CD4-positive, alpha-beta T cell (primary cell): ENCODE results near the gene NXPH1. TPM values are rescaled to one million over a fixed set of nuclear protein-coding genes. Genes with fewer than 3 reads are reported as not detected.

Experiments used
- ATAC-seq: fragments of 200-7000 bp; cut with Tn5 transposase; one replicate; pipeline ENCODE4 v1.10.0; 2022; ENCODE audit warnings: mild to moderate bottlenecking; ENCODE audit not compliant: poor library complexity
- CTCF ChIA-PET: fragments of 350-600 bp; sonication (Branson Sonifier 250); formaldehyde crosslinking; loops from one replicate; lab custom pipeline; 2021; ENCODE audit warnings: antibody characterized with exemption, inconsistent platforms; lab: Charles Lee
- POLR2A ChIA-PET: fragments of 350-600 bp; sonication (Branson Sonifier 250); formaldehyde crosslinking; loops from one replicate; lab custom pipeline; 2021; ENCODE audit warnings: antibody characterized with exemption, inconsistent platforms; lab: Charles Lee
- DNase-seq, 14 experiments: peaks; one replicate each; pipeline ENCODE4 v3.0.0-alpha.2; 2013 to 2020; ENCODE audit warnings: mixed read lengths in 2 of 14
- H3K27ac ChIP-seq, 2 donors: one replicate each; pipeline versions ENCODE4 v1.5.1 to v1.7.0; 2013; ENCODE audit warnings: low read length in 2 of 2, low read depth in 1 of 2, mild to moderate bottlenecking in 1 of 2
- H3K27me3 ChIP-seq, 2 experiments: 1 replicate in 1 of 2; 2 replicates in 1 of 2; pipeline versions ENCODE4 v1.6.1 to v1.7.0; 2013; ENCODE audit warnings: low read length in 2 of 2, control low read depth in 1 of 2, mild to moderate bottlenecking in 1 of 2, moderate library complexity in 1 of 2; ENCODE audit not compliant: insufficient read depth in 2 of 2, control insufficient read depth in 1 of 2
- H3K36me3 ChIP-seq: one replicate; pipeline ENCODE4 v1.6.1; 2013; ENCODE audit warnings: low read length, control low read depth; ENCODE audit not compliant: insufficient read depth
- H3K4me1 ChIP-seq: one replicate; pipeline ENCODE4 v1.6.1; 2013; ENCODE audit warnings: low read length, control low read depth; ENCODE audit not compliant: insufficient read depth
- H3K4me3 ChIP-seq: one replicate; pipeline ENCODE4 v1.5.1; 2013; ENCODE audit warnings: mild to moderate bottlenecking, low read length, moderate library complexity
- H3K9me3 ChIP-seq, 2 experiments: 1 replicate in 1 of 2; 2 replicates in 1 of 2; pipeline versions ENCODE4 v1.6.1 to v1.7.0; 2013; ENCODE audit warnings: low read length in 2 of 2, mild to moderate bottlenecking in 2 of 2, control low read depth in 1 of 2, moderate library complexity in 1 of 2; ENCODE audit not compliant: control insufficient read depth in 1 of 2, insufficient read depth in 1 of 2
- H3K27ac Mint-ChIP-seq: one replicate; pipeline ENCODE4 v1.8.0; 2020; ENCODE audit warnings: mixed read lengths
- H3K27me3 Mint-ChIP-seq: one replicate; pipeline ENCODE4 v1.8.0; 2021; ENCODE audit warnings: mixed read lengths
- H3K36me3 Mint-ChIP-seq: one replicate; pipeline ENCODE4 v1.8.0; 2021; ENCODE audit warnings: low read depth, mixed read lengths
- H3K4me1 Mint-ChIP-seq: one replicate; pipeline ENCODE4 v1.8.0; 2021; ENCODE audit warnings: low read depth, mixed read lengths
- H3K4me3 Mint-ChIP-seq: one replicate; pipeline ENCODE4 v1.8.0; 2020; ENCODE audit warnings: mild to moderate bottlenecking, mixed read lengths
- H3K9me3 Mint-ChIP-seq: one replicate; pipeline ENCODE4 v1.8.0; 2020; ENCODE audit warnings: mixed read lengths
- intact Hi-C, 2 experiments: fragments of 100-400 bp; cut with DNase I in 1 of 2; cut with micrococcal nuclease in 1 of 2; formaldehyde crosslinking; loops; one replicate each; pipeline versions ENCODE4 v1.15.1 to v1.9.0; 2023 to 2025; cut with DNase I, micrococcal nuclease
- total RNA-seq, 174 experiments: library from RNA in 2 of 174; stranded (reverse) in 2 of 174; gene quantifications; one replicate each; pipeline ENCODE4 v1.2.3 and lab custom pipeline; 2021 to 2026
- TF ChIP-seq, protein P1 (sequence below): fragments of 200-600 bp; IDR thresholded peaks from one replicate; pipeline ENCODE4 v1.8.0; 2022; ENCODE audit warnings: antibody characterized with exemption, mild to moderate bottlenecking

NXPH1 gene
- total RNA-seq, 2 experiments from 2014 or later = not detected

DNA sequence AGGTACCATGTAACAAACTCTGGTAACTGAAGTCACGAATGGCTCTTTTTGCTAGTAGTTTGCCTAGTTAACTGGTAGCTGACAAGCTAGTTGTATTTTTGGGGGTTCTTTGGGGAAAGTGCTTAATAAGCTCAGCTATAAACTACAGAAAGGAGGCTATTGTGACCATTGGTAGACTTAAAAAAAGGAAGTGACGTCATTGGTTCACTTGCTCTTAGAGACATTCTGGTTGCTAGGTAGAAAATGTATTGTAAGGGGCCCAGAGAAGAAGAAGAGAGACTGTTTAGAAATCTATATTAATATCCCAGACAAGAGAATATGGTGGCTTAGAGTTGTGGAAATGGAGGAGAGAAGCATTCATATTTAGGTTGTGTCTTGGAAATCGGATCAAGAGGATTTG is 103.0 kb downstream of the NXPH1 start:
- ChIA-PET POLR2A (no interaction called here), CTCF (no interaction called here)
- H3K9me3 ChIP-seq = no peaks in the 10 kb centered on the region
- H3K27me3 ChIP-seq = no peaks in the 10 kb centered on the region
- ATAC-seq (no peak), DNase-seq (no peak)
- intact Hi-C loops = no loop called here
- no peak overlapping the region for H3K4me3 ChIP-seq
- H3K4me3 Mint-ChIP-seq = no peak overlapping the region
- H3K27me3 Mint-ChIP-seq = no peaks in the 10 kb centered on the region
- H3K4me1 ChIP-seq = no peaks in the 10 kb centered on the region
- no peaks in the 10 kb centered on the region for H3K36me3 Mint-ChIP-seq
- H3K9me3 Mint-ChIP-seq = no peaks in the 10 kb centered on the region
- H3K27ac ChIP-seq = no peak overlapping the region
- TF ChIP-seq, protein P1, sequence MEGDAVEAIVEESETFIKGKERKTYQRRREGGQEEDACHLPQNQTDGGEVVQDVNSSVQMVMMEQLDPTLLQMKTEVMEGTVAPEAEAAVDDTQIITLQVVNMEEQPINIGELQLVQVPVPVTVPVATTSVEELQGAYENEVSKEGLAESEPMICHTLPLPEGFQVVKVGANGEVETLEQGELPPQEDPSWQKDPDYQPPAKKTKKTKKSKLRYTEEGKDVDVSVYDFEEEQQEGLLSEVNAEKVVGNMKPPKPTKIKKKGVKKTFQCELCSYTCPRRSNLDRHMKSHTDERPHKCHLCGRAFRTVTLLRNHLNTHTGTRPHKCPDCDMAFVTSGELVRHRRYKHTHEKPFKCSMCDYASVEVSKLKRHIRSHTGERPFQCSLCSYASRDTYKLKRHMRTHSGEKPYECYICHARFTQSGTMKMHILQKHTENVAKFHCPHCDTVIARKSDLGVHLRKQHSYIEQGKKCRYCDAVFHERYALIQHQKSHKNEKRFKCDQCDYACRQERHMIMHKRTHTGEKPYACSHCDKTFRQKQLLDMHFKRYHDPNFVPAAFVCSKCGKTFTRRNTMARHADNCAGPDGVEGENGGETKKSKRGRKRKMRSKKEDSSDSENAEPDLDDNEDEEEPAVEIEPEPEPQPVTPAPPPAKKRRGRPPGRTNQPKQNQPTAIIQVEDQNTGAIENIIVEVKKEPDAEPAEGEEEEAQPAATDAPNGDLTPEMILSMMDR = no peak
- H3K36me3 ChIP-seq = no peaks in the 10 kb centered on the region
- no peaks in the 10 kb centered on the region for H3K4me1 Mint-ChIP-seq
- H3K27ac Mint-ChIP-seq = no peak overlapping the region

DNA sequence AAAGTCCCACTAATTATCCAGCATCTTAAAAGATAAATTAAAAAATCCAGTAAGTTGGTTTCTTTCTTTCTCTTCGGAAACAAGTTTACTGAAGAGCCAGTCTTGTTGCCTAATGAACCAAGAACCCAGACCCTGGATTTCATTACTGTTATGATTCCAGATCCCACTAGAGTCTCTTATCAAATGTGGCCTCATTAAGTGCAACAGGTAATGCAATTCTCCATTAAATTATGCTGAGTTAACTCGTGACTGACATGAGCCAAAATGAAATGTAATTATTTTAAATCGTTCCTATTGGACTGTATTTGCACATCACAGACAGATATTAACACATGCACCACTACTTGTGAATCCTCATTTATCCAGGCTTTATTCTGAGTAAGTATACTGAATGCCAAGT is 115.6 kb downstream of the NXPH1 start:
- POLR2A ChIA-PET = no interaction called here
- intact Hi-C loops = no loop called here
- no peaks in the 10 kb centered on the region for H3K36me3 ChIP-seq

DNA sequence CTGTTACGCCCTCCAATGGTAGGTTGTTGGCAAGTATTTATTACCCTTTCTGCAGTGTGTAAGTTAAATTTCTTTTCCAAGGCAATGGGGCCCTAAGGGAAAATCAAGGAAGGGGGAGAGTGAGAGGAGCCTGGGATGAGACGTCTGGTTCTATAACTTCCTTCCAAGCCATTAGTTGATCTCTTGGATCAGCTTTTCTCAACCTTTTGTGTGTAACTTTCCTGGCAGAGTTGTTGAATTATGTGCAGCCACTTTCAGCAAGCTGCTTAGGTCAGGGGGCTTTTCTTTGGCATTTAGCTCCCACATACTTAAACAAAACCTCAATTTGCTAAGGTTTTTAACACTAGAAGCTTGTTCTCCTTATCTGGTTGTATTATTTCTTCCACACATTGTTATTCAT is 127.1 kb downstream of the NXPH1 start:
- Histone ChIP-seq H3K4me1 (no peaks in the 10 kb centered on the region), H3K36me3 (no peaks in the 10 kb centered on the region), H3K27me3 (no peaks in the 10 kb centered on the region), H3K27ac (no peak overlapping the region), H3K9me3 (no peaks in the 10 kb centered on the region), H3K4me3 (no peak overlapping the region)
- Mint-ChIP-seq H3K9me3 (no peaks in the 10 kb centered on the region), H3K27ac (no peak overlapping the region), H3K4me1 (no peaks in the 10 kb centered on the region), H3K36me3 (no peaks in the 10 kb centered on the region), H3K27me3 (no peaks in the 10 kb centered on the region), H3K4me3 (no peak overlapping the region)
- ChIA-PET CTCF (no interaction called here), POLR2A (no interaction called here)
- DNase-seq = no peak
- TF ChIP-seq, protein P1 = no peak
- intact Hi-C loops = no loop called here
- no peak for ATAC-seq

More for the DNA sequence above, 115.6 kb downstream of the NXPH1 start:
- DNase-seq (no peak), ATAC-seq (no peak)
- H3K27me3 Mint-ChIP-seq = no peaks in the 10 kb centered on the region
- CTCF ChIA-PET = no interaction called here
- Histone ChIP-seq H3K9me3 (no peaks in the 10 kb centered on the region), H3K27ac (no peak overlapping the region), H3K27me3 (no peaks in the 10 kb centered on the region), H3K4me3 (no peak overlapping the region), H3K4me1 (no peaks in the 10 kb centered on the region)
- no peak overlapping the region for H3K27ac Mint-ChIP-seq
- no peaks in the 10 kb centered on the region for H3K9me3 Mint-ChIP-seq
- no peak overlapping the region for H3K4me3 Mint-ChIP-seq
- no peaks in the 10 kb centered on the region for H3K36me3 Mint-ChIP-seq
- TF ChIP-seq, protein P1 = no peak
- no peaks in the 10 kb centered on the region for H3K4me1 Mint-ChIP-seq
